ENCODE results near the gene MYL2.

DNA sequence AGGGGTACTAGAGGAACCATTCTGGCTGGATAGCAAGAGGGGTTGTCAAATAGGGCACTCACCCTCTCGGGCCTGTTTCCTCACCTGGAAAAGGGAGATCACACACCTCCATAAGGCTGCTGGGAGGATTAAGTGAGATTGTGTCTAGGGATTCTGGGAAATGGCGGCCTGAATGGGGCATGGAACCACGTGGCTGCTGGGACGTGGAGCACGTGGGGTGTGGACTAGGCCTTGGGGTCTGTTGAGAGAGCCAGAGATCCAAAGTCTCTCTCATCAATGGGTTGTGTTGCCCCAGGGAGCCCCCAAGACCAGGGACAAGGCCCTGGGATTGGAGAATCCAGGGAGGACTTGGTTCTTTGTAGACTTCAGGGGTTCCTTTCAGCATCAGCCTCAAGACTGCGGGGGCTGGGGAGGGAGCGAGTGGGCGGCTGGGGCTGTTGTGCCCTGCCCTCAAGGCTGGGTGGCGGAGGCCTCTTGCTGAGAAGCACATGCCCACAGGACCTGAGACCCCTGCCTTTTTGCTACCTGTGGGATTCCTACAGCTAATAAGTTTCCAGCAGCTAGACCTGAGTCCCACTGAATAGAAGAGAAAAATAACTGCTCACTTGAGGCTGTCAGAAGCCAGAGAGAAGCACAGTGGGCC, 3.4 kb upstream of the MYL2 start:
- TF ChIP-seq EP300 (IDR thresholded peaks at IDR 0.05) = no peak
- no peak for TF ChIP-seq POLR2AphosphoS5 (IDR thresholded peaks at IDR 0.05)
- TF ChIP-seq, protein P1, sequence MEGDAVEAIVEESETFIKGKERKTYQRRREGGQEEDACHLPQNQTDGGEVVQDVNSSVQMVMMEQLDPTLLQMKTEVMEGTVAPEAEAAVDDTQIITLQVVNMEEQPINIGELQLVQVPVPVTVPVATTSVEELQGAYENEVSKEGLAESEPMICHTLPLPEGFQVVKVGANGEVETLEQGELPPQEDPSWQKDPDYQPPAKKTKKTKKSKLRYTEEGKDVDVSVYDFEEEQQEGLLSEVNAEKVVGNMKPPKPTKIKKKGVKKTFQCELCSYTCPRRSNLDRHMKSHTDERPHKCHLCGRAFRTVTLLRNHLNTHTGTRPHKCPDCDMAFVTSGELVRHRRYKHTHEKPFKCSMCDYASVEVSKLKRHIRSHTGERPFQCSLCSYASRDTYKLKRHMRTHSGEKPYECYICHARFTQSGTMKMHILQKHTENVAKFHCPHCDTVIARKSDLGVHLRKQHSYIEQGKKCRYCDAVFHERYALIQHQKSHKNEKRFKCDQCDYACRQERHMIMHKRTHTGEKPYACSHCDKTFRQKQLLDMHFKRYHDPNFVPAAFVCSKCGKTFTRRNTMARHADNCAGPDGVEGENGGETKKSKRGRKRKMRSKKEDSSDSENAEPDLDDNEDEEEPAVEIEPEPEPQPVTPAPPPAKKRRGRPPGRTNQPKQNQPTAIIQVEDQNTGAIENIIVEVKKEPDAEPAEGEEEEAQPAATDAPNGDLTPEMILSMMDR (IDR thresholded peaks at IDR 0.05) = no peak

Data from suprapubic skin (tissue), 4 donors.